Myocyte (in vitro differentiated cells): Measurements from ENCODE around the gene SLC31A2. TPM values are rescaled to one million over a fixed set of nuclear protein-coding genes. Genes with fewer than 3 reads are reported as not detected.
"Not testable (repeated sequence)": the region's sequence is repeated elsewhere in the genome, so short reads cannot be mapped to it uniquely, and the experiment has no call there.

ENCODE experiments used
- DNase-seq: peaks from one replicate; pipeline ENCODE4 v3.0.0-alpha.2; 2012; ENCODE audit warnings: low read depth
- total RNA-seq: library from RNA; depleted of rRNA; stranded (reverse); fragments of >200 nt; gene quantifications from 2 replicates; pipeline ENCODE4 v1.2.3, GENCODE V29; 2014

The SLC31A2 gene
- total RNA-seq, 1 donor from 2014 or later = 62.3 TPM

DNA sequence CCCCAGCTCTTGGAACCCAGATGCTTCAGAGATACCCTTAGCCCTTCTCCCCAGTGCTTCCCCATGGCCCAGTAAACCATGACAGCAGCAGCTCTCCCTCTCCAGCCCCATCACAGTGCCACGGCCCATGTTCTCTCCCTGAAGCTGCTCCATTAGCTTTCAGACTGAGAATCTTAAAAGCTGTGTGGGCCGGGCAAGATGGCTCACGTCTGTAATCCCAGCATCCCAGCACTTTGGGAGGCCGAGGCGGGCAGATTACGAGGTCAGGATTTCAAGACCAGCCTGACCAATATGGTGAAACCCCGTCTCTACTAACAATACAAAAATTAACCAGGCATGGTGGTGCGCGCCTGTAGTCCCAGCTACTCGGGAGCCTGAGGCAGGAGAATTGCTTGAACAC lies 1.2 kb upstream of the SLC31A2 start:
- not testable (repeated sequence) for DNase-seq

DNA sequence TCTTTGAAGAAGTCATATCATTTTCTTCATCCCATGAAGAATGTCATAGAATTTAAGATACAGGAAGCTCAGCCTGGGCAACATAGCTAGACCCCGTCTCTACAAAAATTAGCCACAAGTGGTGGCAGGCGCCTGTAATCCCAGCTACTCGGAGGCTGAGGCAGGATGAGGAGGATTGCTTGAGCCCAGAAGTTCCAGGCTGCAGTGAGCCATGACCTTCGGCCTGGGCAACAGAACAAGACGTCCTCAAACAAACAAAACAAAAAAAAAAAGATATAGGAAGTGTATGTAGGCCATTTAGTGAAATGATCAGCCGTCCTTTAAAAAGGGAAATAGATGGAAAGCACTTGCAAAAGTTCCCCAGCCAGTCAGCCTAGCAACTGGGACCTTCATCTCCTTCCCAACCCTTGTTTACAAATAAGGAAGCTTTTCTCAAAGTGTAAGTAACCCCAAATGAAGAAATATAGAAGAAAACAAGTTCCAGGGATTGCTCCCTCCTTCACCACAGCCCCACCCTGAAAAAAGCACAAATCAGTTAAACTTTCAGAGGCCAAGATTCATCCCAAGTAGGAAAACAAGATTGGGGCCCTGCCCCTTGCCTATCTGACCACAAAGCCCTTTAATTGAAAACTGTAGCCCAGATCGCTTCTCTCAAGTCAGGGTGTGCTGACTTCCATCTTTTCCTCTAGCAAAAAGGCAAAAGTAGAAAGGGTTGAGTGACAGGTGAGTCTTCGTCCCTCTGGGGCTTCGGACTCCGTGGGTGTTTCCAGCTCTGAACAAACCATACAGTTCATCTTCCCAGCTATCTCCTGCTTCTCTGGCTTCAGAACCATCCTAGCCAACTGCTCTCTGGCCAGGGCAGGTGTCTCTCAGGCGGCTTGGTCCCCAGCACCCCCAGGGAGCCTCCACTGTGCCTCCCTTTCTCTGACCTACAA lies 1.2 kb downstream of the SLC31A2 start:
- DNase-seq = peak; percentile 36

DNA sequence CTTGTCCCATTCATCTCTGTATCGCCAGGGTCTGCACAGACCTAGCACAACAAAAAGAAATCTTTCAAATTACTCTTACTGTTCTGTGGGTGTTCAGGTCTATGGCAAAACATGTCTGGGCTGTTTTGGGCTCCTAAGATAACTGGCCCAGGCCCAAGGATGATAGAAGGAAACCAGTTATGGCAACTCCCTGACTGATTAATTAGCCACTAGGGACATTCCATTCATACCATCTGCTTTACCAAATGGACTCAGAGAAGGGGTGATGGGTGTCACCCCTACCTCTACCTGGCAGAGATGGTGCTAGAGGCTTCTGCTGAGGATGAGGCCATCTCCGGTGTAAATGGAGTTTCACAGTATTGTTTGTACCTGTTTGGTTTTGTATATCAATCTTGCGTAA lies 1.9 kb downstream of the SLC31A2 start:
- DNase-seq = peak; percentile 73

DNA sequence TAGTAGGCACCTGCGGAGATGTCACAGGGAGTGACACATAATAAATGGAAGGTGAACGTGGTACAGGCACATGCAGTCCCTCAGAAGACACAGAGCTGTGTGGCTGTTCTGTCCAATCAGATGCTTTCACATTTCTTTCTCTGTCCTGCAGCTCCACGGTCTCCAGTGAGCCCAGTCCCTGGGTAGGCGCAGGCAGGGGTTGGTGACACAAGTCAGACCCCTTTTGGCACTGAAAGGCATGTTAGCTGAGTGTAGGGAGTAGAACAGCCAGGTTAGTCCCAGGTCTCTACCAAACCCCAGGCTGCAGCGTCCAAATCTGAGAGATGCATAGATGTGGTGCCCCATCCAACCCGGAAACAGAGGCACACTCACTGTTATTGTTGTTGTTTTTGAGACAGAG lies 2.8 kb downstream of the SLC31A2 start:
- DNase-seq = no peak

GRCh38 chr9:113154471-113154870 lies 3.7 kb downstream of the SLC31A2 start:
- peak; percentile 100 for DNase-seq

GRCh38 chr9:113154946-113155345 lies 4.1 kb downstream of the SLC31A2 start:
- peak; percentile 75 for DNase-seq

- peak; percentile 71 for DNase-seq
Measured at GRCh38 chr9:113155911-113156588, 5.2 kb downstream of the SLC31A2 start.

DNA sequence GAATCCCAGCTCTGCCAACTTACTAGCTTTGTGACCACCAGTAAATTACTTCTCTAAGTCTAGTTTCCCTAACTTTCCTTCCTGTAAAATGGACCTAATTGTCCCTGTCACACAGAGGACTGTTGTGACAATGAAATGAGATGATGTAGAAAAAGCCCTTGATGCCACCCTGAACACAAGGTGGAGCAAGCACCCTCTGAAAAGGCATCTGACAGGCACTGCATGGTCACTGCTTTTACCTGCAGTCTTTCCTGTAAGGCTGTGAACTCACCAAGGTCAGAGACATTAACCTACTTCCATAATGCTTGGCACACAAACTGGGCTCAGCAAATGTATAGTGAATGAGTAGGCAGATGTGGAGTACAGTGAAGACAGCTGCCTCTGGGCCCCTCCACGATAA lies 6.1 kb downstream of the SLC31A2 start:
- DNase-seq = no peak

DNA sequence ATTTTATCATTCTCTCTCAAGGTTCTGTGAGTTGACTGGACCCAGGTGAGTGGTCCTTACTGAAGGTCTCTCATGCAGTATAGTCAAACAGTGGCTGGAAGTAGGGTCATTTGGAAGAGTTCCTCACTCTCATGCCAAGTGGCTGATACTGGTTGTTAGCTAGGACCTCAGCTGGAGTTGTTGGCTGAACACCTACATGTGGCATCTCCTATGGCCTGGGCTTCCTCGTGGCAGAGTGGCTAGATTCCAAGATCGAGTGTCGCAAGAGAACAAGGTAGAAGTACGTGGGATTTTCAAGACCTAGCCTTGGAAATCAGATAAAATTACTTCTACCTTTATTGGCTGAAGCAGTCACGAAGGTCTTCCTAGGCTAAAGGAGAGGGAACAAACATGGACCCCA lies 7.6 kb downstream of the SLC31A2 start:
- no peak for DNase-seq

DNA sequence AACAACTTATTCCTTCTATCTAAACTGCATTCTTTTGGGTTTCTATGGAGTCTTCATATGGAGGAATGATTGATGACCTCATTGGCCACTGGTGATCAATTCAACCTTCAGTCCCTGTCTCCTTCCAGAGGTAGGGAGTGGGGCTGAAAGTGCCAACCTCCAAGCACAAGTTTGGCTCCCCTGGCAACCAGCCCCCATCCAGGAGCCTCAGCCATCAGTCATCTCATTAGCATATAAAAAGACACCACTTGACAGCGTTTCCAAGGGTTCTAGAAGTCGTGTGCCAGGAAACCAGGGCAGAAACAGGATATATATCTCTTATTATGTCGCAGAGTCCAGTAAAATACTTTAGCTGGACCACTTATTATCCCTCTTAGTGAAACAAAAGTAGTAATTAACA lies 9.8 kb downstream of the SLC31A2 start:
- DNase-seq = no peak

DNA sequence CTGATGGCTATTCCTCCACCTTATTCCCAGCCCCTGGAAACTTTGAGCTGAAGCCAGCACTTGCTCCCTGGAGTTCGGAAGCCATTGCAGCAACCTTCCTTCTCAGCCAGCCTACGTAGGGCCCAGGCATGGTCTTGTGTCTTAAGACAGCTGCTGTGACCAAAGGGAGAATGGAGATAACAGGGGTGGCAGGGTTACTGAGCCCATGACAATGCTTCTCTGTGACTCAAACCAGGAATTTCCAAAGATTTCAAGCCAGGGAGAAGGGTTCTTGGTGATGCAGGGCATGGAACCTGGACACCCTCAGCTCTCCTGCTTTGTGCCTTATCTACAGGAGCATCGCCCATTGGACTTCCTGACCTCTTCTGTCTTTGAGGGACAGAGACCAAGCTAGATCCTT lies 12.2 kb downstream of the SLC31A2 start:
- no peak for DNase-seq

- DNase-seq = peak; percentile 82
Measured at GRCh38 chr9:113164536-113165300, 13.9 kb downstream of the SLC31A2 start.

DNA sequence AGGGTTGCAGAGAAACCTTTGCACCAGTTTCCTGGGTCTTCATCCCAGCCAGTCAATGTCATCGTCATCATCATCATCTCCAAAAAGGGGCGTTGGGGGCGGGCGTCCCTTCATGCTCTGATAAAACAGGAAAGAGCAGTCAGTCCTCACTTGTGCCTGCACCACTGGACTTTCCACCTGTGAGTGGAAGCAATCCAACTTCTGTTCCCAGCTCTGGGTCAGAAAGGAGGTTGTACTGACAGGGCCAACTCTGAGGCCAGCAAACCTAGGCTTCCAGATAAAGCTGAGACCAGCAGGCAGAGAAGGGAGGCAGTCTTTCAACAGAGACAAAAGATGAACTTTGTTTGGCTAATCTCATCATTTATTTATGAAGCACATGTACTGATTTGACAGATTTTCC lies 15.2 kb downstream of the SLC31A2 start:
- DNase-seq = no peak

DNA sequence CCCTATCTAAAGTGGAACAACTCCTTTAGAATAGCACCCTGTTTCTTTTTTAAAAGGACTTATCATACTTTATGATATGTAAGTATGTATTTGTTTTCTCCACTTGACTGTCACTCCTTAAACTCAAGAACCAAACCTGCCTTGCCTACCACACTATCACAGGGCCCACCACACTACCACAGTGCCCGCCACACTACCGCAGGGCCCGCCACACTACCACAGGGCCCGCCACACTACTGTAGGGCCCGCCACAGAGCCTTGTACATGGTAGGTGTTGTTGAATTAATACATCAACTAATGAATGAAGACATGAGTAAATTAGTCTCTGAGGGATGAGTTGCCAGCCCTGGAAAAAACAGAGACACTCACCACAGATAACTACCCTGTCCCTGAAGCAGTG lies 18.0 kb downstream of the SLC31A2 start:
- DNase-seq = no peak

- no peak for DNase-seq
Measured at GRCh38 chr9:113173341-113173740, 22.5 kb downstream of the SLC31A2 start.

DNA sequence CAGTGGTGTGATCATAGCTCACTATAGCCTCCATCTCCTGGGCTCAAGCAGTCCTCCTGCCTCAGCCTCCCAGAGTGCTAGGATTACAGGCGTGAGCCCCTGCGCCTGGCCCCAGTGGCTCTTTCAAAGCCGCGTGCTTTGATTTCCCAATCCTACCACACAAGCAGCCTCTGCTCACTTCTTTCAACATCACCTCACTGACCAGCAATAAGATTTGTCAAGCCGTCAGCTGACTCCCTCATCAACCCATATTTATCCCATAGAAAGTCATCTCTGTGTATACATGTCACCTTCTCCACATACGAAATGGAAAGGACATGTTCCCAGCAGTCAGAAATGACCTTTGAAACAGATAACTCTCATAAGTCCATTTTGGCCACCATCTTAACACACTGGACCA lies 26.0 kb downstream of the SLC31A2 start:
- DNase-seq = no peak

DNA sequence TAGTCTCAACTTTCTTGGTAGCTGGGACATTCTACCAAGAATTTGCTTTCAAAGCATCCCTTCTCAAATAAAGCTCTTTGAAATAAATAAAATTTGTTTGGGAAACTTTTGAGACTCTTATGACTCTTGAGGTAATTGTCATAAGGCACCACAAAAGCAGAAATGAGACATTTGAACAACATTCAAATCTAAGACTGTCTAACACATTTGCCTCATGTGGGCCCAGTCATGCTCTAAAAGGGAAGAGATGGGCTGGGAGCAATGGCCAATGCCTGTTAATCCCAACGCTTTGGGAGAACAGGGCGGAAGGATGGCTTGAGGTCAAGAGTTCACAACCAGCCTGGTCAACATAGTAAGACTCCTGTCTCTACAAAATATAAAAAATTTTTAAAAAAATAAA lies 26.4 kb downstream of the SLC31A2 start:
- no peak for DNase-seq

DNA sequence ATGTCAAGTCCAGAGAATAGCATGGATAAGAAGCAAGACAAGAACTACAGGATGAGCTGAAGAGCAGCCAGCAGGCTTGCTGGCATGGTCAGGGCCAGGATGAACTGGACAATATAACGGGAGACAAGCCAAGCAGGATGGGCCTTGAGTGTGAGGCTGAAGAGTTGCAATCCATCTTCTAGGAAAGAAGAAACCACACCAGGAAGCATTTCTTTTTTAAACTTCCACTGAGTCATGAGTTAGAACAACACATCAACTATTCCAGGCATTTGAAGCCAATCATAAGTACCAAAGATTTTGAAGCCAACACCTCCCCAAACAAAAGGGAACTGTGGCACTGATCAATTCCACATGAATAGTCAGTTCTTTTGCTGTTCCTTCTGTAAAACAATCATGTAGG lies 27.3 kb downstream of the SLC31A2 start:
- peak; percentile 24 for DNase-seq

- no peak for DNase-seq
Measured at GRCh38 chr9:113179839-113180238, 29.0 kb downstream of the SLC31A2 start.

GRCh38 chr9:113181165-113181564 lies 30.4 kb downstream of the SLC31A2 start:
- DNase-seq = no peak

- DNase-seq = no peak
Measured at GRCh38 chr9:113183956-113184488, 33.2 kb downstream of the SLC31A2 start.

GRCh38 chr9:113184539-113184938 lies 33.7 kb downstream of the SLC31A2 start:
- DNase-seq = no peak
